ENCODE data around the gene LSM14A. TPM values are rescaled to one million over a fixed set of nuclear protein-coding genes. Genes with fewer than 3 reads are reported as not detected.

Gene LSM14A
- total and polyA plus RNA-seq, 2 of the 13 experiments (the other 11 are each of a cell fraction or from before 2014, with no cell fraction given), result 77.0 to 83.6 TPM

- H3K4me2 ChIP-seq (ENCODE audit: low read depth, low read length), result no peak overlapping the region
- CTCF ChIA-PET (ENCODE audit: low intra/inter-chr PET ratio, low total read pairs), result no interaction called here
- no peak overlapping the region for H3K9ac ChIP-seq (ENCODE audit: insufficient read depth, low read depth, low read length)
- intact Hi-C loops (cut with micrococcal nuclease; ENCODE audit: unreplicated experiment) (no loop called here), in situ Hi-C loops (cut with HindIII; ENCODE audit: extremely low pct_ligation_motif_present, low pct_unique_long_range_greater_than_20kb) (no loop called here)
- H4K20me1 ChIP-seq (ENCODE audit: insufficient read depth, low read length), result peaks cover 82% of the 10 kb centered on the region
- H3K27me3 ChIP-seq (ENCODE audit: control insufficient read depth in 1 of 2, insufficient read depth in 2 of 2, low read length in 2 of 2), result no peaks in the 10 kb centered on the region
- peaks cover 3 to 24% of the 10 kb centered on the region in 2 experiments; a peak in 4 of 5 replicates for H3K36me3 ChIP-seq (replicated peaks in 1 of 2; ENCODE audit: control insufficient read depth in 1 of 2, insufficient read depth in 2 of 2, low read length in 2 of 2)
- H2AFZ ChIP-seq (ENCODE audit: low read length), result no peak overlapping the region
- 0 out of 4 replicates have a peak, but pooled peaks of 1 of the 2 experiments have one; percentile 20 for TF ChIP-seq POLR2A (IDR thresholded peaks at IDR 0.05; ENCODE audit: insufficient read depth in 1 of 2, low read depth in 2 of 2, low read length in 2 of 2)
- no peak for TF ChIP-seq ZBTB7B (CRISPR knock-in tag; IDR thresholded peaks at IDR 0.05)
- TF ChIP-seq RBM22 (optimal IDR thresholded peaks at IDR 0.05; ENCODE audit: low read length), result peak; percentile 27
- no peaks in the 10 kb centered on the region for H3K9me3 ChIP-seq (ENCODE audit: low read length)
- no TSS peak for BruUV-seq (replicated peaks)
- H3K4me3 ChIP-seq (replicated peaks in 1 of 3; ENCODE audit: insufficient read depth in 1 of 3, low read depth in 2 of 3, low read length in 3 of 3), result no peak overlapping the region
- POLR2A ChIA-PET, result no interaction called here
- FAIRE-seq (no peak), ATAC-seq (no peak), DNase-seq (ENCODE audit: low spot score) (no peak)
- H3K4me1 ChIP-seq (ENCODE audit: insufficient read depth, low read length), result peaks cover 62% of the 10 kb centered on the region
- peaks cover 97% of the 10 kb centered on the region for H3K79me2 ChIP-seq (ENCODE audit: insufficient read depth, low read length)
- H3K27ac ChIP-seq (ENCODE audit: extremely low read length, insufficient read depth, low read length), result no peak overlapping the region
- 93% methylated on average over 6 of the region's 6 CpGs for WGBS (ENCODE audit: low lambda C conversion rate)
These were observed 12.7 kb downstream of the LSM14A start for GRCh38 chr19:34184880-34185491.

DNA sequence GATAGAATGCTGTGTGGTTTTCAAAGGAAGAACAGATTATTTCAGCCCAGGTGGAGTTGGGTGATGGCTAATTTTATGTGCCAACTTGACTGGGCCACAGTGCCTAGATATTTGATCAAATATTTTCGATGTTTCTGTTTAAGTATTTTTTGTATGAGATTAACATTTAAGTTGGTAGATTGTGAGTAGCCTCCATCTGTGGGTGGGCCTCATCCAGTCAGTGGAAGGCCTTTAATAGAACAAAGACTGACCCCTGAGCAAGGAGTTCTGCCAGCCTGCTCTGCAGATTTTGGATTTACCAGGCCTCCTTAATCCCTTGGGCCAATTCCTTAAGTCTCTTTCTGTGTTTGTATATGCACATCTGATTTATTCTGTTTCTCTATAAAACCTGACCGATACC lies 13.9 kb downstream of the LSM14A start:
- intact Hi-C loops (cut with micrococcal nuclease; ENCODE audit: unreplicated experiment), result no loop called here
- BruUV-seq (replicated peaks), result no TSS peak
- no peak for ATAC-seq
- no peak overlapping the region for H3K9ac ChIP-seq (ENCODE audit: insufficient read depth, low read depth, low read length)
- peaks cover 0 to 14% of the 10 kb centered on the region in 2 experiments; a peak in 1 of 5 replicates for H3K36me3 ChIP-seq (replicated peaks in 1 of 2; ENCODE audit: control insufficient read depth in 1 of 2, insufficient read depth in 2 of 2, low read length in 2 of 2)
- no peak overlapping the region for H2AFZ ChIP-seq (ENCODE audit: low read length)
- no peaks in the 10 kb centered on the region for H3K27me3 ChIP-seq (ENCODE audit: control insufficient read depth in 1 of 2, insufficient read depth in 2 of 2, low read length in 2 of 2)
- H3K4me1 ChIP-seq (ENCODE audit: insufficient read depth, low read length), result peaks cover 62% of the 10 kb centered on the region
- ChIA-PET CTCF (ENCODE audit: low intra/inter-chr PET ratio, low total read pairs) (no interaction called here), POLR2A (no interaction called here)
- H3K79me2 ChIP-seq (ENCODE audit: insufficient read depth, low read length), result peaks cover 97% of the 10 kb centered on the region
- FAIRE-seq, result no peak
- no peak for DNase-seq (ENCODE audit: low spot score)
- WGBS (ENCODE audit: low lambda C conversion rate), result 95% methylated on average over 2 of the region's 2 CpGs
- no peaks in the 10 kb centered on the region for H3K9me3 ChIP-seq (ENCODE audit: low read length)
- H3K4me3 ChIP-seq (replicated peaks in 1 of 3; ENCODE audit: insufficient read depth in 1 of 3, low read depth in 2 of 3, low read length in 3 of 3), result no peak overlapping the region
- peaks cover 81% of the 10 kb centered on the region for H4K20me1 ChIP-seq (ENCODE audit: insufficient read depth, low read length)
- no peak overlapping the region for H3K27ac ChIP-seq (ENCODE audit: extremely low read length, insufficient read depth, low read length)
- H3K4me2 ChIP-seq (ENCODE audit: low read depth, low read length), result no peak overlapping the region
- in situ Hi-C loops (cut with HindIII; ENCODE audit: extremely low pct_ligation_motif_present, low pct_unique_long_range_greater_than_20kb), result no loop called here
- TF ChIP-seq ZSCAN30 (CRISPR knock-in tag; IDR thresholded peaks at IDR 0.05), result no peak
- TF ChIP-seq ELF3 (CRISPR knock-in tag; IDR thresholded peaks at IDR 0.05), result no peak
- TF ChIP-seq ZNF333 (CRISPR knock-in tag; IDR thresholded peaks at IDR 0.05; ENCODE audit: borderline replicate concordance), result no peak
- TF ChIP-seq PCBP1 (IDR thresholded peaks at IDR 0.05; ENCODE audit: borderline replicate concordance, low read depth, low read length), result no peak
- TF ChIP-seq ERF (CRISPR knock-in tag; IDR thresholded peaks at IDR 0.05), result no peak
- no peak for TF ChIP-seq ZNF260 (CRISPR knock-in tag; IDR thresholded peaks at IDR 0.05; ENCODE audit: borderline replicate concordance, low read depth)
- no peak for TF ChIP-seq ZFP82 (CRISPR knock-in tag; IDR thresholded peaks at IDR 0.05; ENCODE audit: borderline replicate concordance)
- no peak for TF ChIP-seq ZNF101 (CRISPR knock-in tag; IDR thresholded peaks at IDR 0.05; ENCODE audit: borderline replicate concordance, low read depth)
- TF ChIP-seq DR1 (CRISPR knock-in tag; IDR thresholded peaks at IDR 0.05), result no peak
- no peak for TF ChIP-seq ZNF317 (CRISPR knock-in tag; IDR thresholded peaks at IDR 0.05)
- no peak for TF ChIP-seq MAFK (conservative IDR thresholded peaks at IDR 0.05 in 1 of 2, IDR thresholded peaks at IDR 0.05 in 1 of 2; ENCODE audit: low read length in 2 of 2)
- TF ChIP-seq, protein P1, sequence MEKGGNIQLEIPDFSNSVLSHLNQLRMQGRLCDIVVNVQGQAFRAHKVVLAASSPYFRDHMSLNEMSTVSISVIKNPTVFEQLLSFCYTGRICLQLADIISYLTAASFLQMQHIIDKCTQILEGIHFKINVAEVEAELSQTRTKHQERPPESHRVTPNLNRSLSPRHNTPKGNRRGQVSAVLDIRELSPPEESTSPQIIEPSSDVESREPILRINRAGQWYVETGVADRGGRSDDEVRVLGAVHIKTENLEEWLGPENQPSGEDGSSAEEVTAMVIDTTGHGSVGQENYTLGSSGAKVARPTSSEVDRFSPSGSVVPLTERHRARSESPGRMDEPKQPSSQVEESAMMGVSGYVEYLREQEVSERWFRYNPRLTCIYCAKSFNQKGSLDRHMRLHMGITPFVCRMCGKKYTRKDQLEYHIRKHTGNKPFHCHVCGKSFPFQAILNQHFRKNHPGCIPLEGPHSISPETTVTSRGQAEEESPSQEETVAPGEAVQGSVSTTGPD (CRISPR knock-in tag; IDR thresholded peaks at IDR 0.05), result no peak
- no peak for TF ChIP-seq NFE2L2 (IDR thresholded peaks at IDR 0.05; ENCODE audit: low read length)
- TF ChIP-seq RCOR2 (CRISPR knock-in tag; IDR thresholded peaks at IDR 0.05), result no peak
- TF ChIP-seq MLX (CRISPR knock-in tag; IDR thresholded peaks at IDR 0.05), result no peak
- no peak for TF ChIP-seq IKZF4 (CRISPR knock-in tag; IDR thresholded peaks at IDR 0.05; ENCODE audit: borderline replicate concordance, low read depth, not compliant biosample characterization)
